Stimulated activated CD4-positive, alpha-beta T cell treated with anti-CD3 and anti-CD28 coated beads, Interleukin-2, amount 100 ng/mL, for 48 hours (primary cell): ENCODE results near the gene FOXD2.
"Not testable (repeated sequence)": the region's sequence is repeated elsewhere in the genome, so short reads cannot be mapped to it uniquely, and the experiment has no call there.

Experiments
- DNase-seq, 2 donors: peaks; one replicate each; pipeline ENCODE4 v3.0.0-alpha.2; 2020

FOXD2 gene

GRCh38 chr1:47440599-47441081, 2.8 kb downstream of the FOXD2 start:
- no peak for DNase-seq

GRCh38 chr1:47441450-47442106, 3.7 kb downstream of the FOXD2 start:
- no peak for DNase-seq

GRCh38 chr1:47442202-47442601, 4.4 kb downstream of the FOXD2 start:
- no peak for DNase-seq

GRCh38 chr1:47442842-47443529, 5.1 kb downstream of the FOXD2 start:
- DNase-seq = no peak

GRCh38 chr1:47443530-47444296, 5.9 kb downstream of the FOXD2 start:
- DNase-seq = no peak

- DNase-seq = no peak
These were observed 6.4 kb downstream of the FOXD2 start for GRCh38 chr1:47444297-47444561.

GRCh38 chr1:47444562-47445465, 7.0 kb downstream of the FOXD2 start:
- peak in 1 of 2 donors; percentile 32 for DNase-seq

GRCh38 chr1:47445823-47446550, 8.1 kb downstream of the FOXD2 start:
- no peak for DNase-seq

DNA sequence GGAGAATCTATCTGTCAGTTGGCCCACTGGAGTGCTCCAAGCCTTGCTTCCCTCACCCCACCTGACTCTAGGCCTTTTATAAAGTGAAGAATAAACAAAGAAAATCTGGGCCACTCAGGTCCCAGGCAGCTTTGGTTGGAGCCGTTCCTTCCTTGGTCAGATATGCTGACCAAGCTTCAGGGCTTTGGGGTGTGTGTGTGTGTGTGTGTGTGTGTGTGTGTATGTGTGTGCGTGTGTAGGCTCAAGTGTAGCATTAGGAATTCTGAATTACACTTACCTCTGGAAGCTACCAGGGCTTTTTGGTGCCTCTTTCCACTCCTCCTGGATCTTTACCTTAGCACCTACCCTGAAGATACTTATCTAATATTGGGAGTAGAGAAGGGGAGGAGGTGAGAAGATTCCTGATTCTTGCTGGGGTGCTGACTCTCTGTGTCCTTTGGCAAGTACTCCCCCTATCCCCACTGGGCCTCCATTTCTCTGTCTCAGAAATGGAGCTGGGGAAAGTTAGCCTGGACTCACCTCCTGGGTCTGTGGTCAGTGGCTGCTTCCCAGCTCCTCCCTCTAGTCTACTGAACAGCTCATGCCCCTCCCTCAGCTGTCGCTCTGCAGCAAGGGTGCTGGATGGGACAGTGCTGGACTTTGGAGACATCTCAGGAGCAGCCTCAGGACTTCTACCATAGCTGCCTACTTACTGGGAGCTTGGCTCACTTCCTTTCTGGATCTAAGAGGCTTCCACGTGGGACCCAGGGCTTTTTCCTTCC, 10.8 kb downstream of the FOXD2 start:
- no peak for DNase-seq

- DNase-seq = no peak
These were observed 12.1 kb downstream of the FOXD2 start for GRCh38 chr1:47449822-47450552.

- no peak for DNase-seq
These were observed 12.8 kb downstream of the FOXD2 start for GRCh38 chr1:47450606-47451005.

DNA sequence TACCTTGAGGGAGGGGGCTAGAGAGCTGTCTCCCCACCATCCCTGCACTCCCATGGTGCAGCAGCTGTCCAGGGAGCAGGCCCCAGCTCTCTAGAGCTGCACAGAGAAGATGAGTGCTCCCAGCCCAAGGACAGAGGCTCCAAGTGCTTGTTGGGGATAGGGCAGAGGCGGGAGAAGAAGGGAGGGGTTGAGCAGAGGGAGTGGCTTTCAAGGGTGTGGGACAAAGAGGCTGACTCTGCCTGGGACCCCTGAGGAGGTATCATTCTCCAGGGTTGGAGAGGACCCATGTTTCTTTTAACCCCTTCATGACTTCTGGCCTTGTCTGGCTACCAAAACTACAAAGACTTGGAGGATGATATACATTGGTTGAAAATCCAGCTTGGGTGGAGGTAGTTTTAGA, 14.6 kb downstream of the FOXD2 start:
- DNase-seq = no peak

GRCh38 chr1:47453910-47454309, 16.1 kb downstream of the FOXD2 start:
- not testable (repeated sequence) for DNase-seq

DNA sequence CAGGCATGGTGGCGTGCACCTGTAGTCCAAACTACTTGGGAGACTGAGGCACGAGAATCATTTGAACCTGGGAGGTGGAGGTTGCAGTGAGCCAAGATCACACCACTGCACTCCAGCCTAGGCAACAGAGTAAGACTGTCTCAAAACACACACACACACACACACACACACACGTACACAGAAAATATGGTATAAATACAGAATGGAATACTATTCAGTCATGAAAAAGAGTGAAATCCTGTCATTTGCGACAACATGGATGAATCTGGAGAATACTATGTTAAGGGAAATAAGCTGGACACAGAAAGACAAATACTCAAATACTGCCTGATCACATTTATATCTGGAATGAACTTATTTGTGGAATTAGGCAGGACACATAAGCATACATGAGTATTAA, 18.4 kb downstream of the FOXD2 start:
- no peak for DNase-seq

DNA sequence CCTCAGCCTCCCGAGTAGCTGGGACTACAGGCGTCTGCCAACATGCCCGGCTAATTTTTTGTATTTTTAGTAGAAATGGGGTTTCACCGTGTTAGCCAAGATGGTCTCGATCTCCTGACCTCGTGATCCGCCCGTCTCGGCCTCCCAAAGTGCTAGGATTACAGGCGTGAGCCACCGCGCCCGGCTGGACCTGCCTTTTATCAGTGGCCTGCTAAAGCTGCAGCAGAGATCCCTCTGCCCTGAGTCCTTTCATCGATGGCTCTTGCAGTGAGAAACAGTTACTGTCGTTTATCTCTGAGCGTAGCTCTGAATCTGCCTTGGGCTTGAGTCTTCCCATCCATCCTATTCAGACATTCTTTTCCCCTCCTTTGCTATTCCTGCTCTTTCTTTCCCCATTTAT, 19.7 kb downstream of the FOXD2 start:
- not testable (repeated sequence) for DNase-seq

DNA sequence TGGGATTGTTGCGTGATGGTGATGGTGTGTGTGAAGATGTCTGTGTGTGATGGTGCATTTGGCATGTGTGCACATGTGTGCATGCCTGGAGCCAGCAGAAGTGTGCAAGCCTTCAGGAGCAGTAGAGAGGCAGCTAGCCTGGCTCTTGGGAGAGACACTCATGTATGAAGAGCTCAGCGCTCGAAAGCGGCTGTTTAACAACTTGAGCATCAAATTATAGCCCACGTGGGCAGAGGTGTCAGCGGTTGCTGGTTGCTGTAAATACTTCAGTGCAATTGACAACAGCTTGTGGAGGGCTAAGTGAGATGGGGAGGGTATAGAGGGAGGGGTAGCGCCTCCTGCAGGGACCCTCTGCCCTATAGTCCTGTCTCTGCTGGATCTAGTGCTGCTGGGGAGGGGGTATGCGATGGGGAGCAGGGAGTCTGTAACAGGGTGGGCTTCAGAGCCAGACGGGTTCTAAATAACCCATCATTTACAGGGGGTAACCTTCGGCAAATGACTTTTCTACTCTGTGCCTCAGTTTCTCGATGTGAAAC, 21.5 kb downstream of the FOXD2 start:
- DNase-seq = no peak

DNA sequence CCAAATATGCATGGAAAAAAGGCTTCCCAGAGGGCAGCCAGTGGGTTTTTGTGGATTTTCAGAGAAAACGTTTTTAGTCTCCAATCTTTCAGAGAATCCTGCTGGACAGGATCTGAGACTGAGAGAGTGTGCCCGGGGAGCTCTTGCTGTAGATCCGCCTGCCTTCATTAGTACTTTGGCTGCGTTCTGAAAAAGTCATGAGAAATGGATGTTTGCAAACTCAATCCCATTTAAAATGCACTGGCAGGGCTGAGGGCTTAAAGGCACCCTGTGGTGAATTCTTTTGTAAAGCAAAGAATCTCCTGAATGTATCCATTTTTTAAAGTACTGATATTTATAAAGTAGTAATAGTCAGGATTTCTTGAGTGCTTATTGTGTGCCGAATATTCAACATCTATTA, 22.2 kb downstream of the FOXD2 start:
- DNase-seq = no peak

GRCh38 chr1:47460456-47460855, 22.6 kb downstream of the FOXD2 start:
- no peak for DNase-seq

DNA sequence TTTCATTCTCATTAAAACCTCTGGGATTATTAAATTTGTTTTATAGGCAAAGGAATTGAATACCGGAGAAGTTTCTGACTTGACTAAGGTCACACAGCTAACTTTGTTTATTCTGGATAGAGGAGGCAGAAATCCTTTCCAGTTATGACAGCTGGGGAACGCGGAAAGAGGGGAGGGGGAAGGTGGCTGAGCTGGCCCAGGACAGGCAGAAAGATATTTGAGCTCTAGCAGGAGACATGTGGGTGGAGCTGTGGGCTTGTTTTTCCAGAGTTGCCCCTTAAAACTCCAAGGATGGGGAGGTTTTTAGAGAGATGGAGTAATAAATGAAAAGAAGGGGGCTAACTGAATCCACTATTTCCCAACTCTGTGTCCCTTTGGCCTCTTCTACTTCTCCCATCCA, 27.8 kb downstream of the FOXD2 start:
- no peak for DNase-seq

DNA sequence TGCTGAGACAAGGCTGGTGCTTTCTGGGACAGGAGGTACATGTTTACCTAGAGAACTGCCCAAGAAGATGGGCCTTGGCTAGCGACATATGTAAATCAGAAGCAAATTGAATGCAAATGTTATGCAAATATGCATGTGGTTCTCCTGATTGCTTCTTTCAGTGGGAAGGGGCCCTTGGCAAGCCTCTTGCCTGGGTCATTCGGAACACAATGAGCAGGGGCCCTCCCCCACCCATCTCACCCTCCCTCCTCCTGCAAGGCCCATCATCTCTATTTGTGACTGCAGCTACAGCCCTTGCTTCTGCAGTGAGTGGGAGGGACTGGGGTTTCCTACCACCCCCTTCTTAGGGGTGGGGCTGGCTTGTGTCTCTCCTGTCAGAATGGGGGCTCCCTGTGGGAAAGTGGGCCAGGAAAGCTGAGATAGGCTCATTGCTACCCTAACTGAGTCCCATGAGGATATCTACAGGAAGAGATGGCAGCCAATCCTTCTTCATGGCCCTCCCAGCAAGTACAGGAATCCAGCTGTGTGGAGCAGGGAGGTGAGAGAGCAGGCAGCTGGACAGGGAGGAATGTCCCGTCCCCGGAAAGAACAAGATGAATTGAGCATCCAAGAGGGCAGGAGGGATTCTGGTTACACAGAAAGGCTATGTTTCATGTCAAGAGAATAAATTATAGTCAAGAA, 31.0 kb downstream of the FOXD2 start:
- DNase-seq = no peak
